Liver (tissue), 9 donors: ENCODE measurements around the gene FRMD4A. TPM values are rescaled to one million over a fixed set of nuclear protein-coding genes. Genes with fewer than 3 reads are reported as not detected.

ENCODE experiments used
- DNase-seq: peaks from one replicate; pipeline ENCODE4 v3.0.0-alpha.2; 2017; ENCODE audit warnings: low spot score
- H3K27ac ChIP-seq, 2 donors: one replicate each; pipeline ENCODE4 v1.7.0; 2013; ENCODE audit warnings: inconsistent platforms in 2 of 2, low read length in 2 of 2, control low read depth in 1 of 2, low read depth in 1 of 2, mild to moderate bottlenecking in 1 of 2
- H3K27me3 ChIP-seq, 4 donors: one replicate each; pipeline versions ENCODE4 v1.6.1 to v1.7.0; 2013; ENCODE audit warnings: low read length in 3 of 4, inconsistent platforms in 1 of 4, mild to moderate bottlenecking in 1 of 4, moderate library complexity in 1 of 4; ENCODE audit not compliant: control insufficient read depth in 4 of 4, insufficient read depth in 4 of 4
- H3K36me3 ChIP-seq, 4 donors: one replicate each; pipeline versions ENCODE4 v1.6.1 to v1.7.0; 2013; ENCODE audit warnings: low read length in 3 of 4, mild to moderate bottlenecking in 3 of 4, low read depth in 1 of 4, moderate library complexity in 1 of 4; ENCODE audit not compliant: control insufficient read depth in 4 of 4, insufficient read depth in 3 of 4
- H3K4me1 ChIP-seq, 4 donors: one replicate each; pipeline versions ENCODE4 v1.6.1 to v1.7.0; 2013; ENCODE audit warnings: low read length in 3 of 4, mild to moderate bottlenecking in 3 of 4, moderate library complexity in 1 of 4; ENCODE audit not compliant: control insufficient read depth in 4 of 4, insufficient read depth in 4 of 4
- H3K4me3 ChIP-seq, 3 donors: one replicate each; pipeline versions ENCODE4 v1.6.1 to v1.7.0; 2013; ENCODE audit warnings: low read length in 3 of 3, control low read depth in 1 of 3, low read depth in 1 of 3, mild to moderate bottlenecking in 1 of 3
- H3K9ac ChIP-seq, 2 donors: one replicate each; pipeline ENCODE4 v1.7.0; 2013; ENCODE audit warnings: low read length in 2 of 2, mild to moderate bottlenecking in 2 of 2, moderate library complexity in 2 of 2, control low read depth in 1 of 2, low read depth in 1 of 2
- H3K9me3 ChIP-seq, 4 donors: one replicate each; pipeline versions ENCODE4 v1.6.1 to v1.7.0; 2013; ENCODE audit warnings: low read length in 3 of 4; ENCODE audit not compliant: control insufficient read depth in 4 of 4
- FOXA1 ChIP-seq: IDR thresholded peaks from 2 replicates; pipeline ENCODE4 v1.6.1; 2016; ENCODE audit warnings: antibody characterized with exemption
- FOXA2 ChIP-seq: IDR thresholded peaks from 2 replicates; pipeline ENCODE4 v1.6.1; 2016; ENCODE audit warnings: antibody characterized with exemption
- HNF4G ChIP-seq: IDR thresholded peaks from 2 replicates; pipeline ENCODE4 v1.6.1; 2016; ENCODE audit warnings: antibody characterized with exemption
- JUND ChIP-seq, 2 donors: IDR thresholded peaks; 2 replicates each; pipeline ENCODE4 v1.6.1; 2016; ENCODE audit warnings: antibody characterized with exemption in 2 of 2
- NR2F2 ChIP-seq: IDR thresholded peaks from 2 replicates; pipeline ENCODE4 v1.6.1; 2016; ENCODE audit warnings: antibody characterized with exemption
- RAD21 ChIP-seq, 2 donors: IDR thresholded peaks; 2 replicates each; pipeline ENCODE4 v1.6.1; 2016; ENCODE audit warnings: antibody characterized with exemption in 2 of 2, mild to moderate bottlenecking in 2 of 2
- RXRA ChIP-seq, 2 donors: IDR thresholded peaks; 2 replicates each; pipeline ENCODE4 v1.6.1; 2017 to 2018; ENCODE audit warnings: antibody characterized with exemption in 2 of 2, mild to moderate bottlenecking in 1 of 2
- SP1 ChIP-seq: IDR thresholded peaks from 2 replicates; pipeline ENCODE4 v1.6.1; 2018; ENCODE audit warnings: antibody characterized with exemption, mild to moderate bottlenecking
- YY1 ChIP-seq: IDR thresholded peaks from 2 replicates; pipeline ENCODE4 v1.6.1; 2016; ENCODE audit warnings: antibody characterized with exemption, mild to moderate bottlenecking
- WGBS: extraction: QIAGEN DNeasy Blood & Tissue Kit; methylation state at CpG from one replicate; pipeline ENCODE4 v1.1.7; 2013; 5-methylcytosine and 5-hydroxymethylcytosine counted together
- polyA plus RNA-seq, 2 donors: library from polyadenylated mRNA; stranded (reverse) in 1 of 2; unstranded in 1 of 2; fragments of 200-250 nt in 1 of 2; fragments of >200 nt in 1 of 2; fragmentation: Nextera tagmentation in 1 of 2; extraction: Ambion mirVana in 1 of 2; gene quantifications; one replicate each; pipeline versions ENCODE4 v1.2.1 to v1.2.3, GENCODE V29; 2013 to 2015
- total RNA-seq, 2 donors: library from RNA; depleted of rRNA; stranded (reverse); fragments of >200 nt; gene quantifications; one replicate each; pipeline ENCODE4 v1.2.3, GENCODE V29; 2014
- TF ChIP-seq, protein P1 (sequence below): IDR thresholded peaks from 2 replicates; pipeline ENCODE4 v1.6.1; 2016; ENCODE audit warnings: antibody characterized with exemption, mild to moderate bottlenecking
- TF ChIP-seq, protein P2 (sequence below): IDR thresholded peaks from 2 replicates; pipeline ENCODE4 v1.6.1; 2016; ENCODE audit warnings: antibody characterized with exemption
- TF ChIP-seq, protein P3 (sequence below): IDR thresholded peaks from 2 replicates; pipeline ENCODE4 v1.6.1; 2016; ENCODE audit warnings: antibody characterized with exemption
- TF ChIP-seq, protein P4 (sequence below): fragments of 150-350 bp; IDR thresholded peaks from 2 replicates; pipeline ENCODE4 v1.5.1; 2017; ENCODE audit warnings: improper control_type of control experiment, low read depth, low read length; ENCODE audit not compliant: missing input control
- donor health status: healthy.
- donor health status: healthy.
- donor health status: healthy.
- donor health status: healthy.
- donor health status: healthy.

The FRMD4A gene
- total and polyA plus RNA-seq, 4 donors, result 8.2 to 34.3 (median 13.1) TPM

DNA sequence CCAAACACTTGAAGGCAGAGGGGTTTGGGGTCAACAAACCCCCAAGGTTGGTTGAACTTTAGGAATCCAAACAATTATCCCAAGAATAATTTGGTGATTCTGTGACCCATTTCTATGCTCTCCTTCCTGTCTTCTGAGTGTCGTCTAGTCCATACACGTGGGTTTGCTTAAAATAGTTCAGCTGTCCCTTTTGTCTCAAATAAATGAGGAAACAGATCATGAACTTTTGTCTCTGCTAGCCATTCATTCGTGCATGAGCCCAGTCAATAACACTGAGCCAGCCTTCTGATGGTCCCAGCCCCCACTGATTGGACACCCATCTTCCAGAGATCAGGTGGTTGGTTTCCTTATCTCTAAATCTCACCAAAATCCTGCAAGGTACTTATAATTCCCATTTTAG, 488.6 kb downstream of the FRMD4A start:
- no peak overlapping the region for H3K4me3 ChIP-seq
- WGBS, result 62% methylated on average over 3 of the region's 3 CpGs
- no peak for DNase-seq
- H3K4me1 ChIP-seq, result peaks cover 0 to 4% (median under 1%) of the 10 kb centered on the region in 4 donors
- H3K27me3 ChIP-seq, result no peaks in the 10 kb centered on the region
- TF ChIP-seq, protein P1, sequence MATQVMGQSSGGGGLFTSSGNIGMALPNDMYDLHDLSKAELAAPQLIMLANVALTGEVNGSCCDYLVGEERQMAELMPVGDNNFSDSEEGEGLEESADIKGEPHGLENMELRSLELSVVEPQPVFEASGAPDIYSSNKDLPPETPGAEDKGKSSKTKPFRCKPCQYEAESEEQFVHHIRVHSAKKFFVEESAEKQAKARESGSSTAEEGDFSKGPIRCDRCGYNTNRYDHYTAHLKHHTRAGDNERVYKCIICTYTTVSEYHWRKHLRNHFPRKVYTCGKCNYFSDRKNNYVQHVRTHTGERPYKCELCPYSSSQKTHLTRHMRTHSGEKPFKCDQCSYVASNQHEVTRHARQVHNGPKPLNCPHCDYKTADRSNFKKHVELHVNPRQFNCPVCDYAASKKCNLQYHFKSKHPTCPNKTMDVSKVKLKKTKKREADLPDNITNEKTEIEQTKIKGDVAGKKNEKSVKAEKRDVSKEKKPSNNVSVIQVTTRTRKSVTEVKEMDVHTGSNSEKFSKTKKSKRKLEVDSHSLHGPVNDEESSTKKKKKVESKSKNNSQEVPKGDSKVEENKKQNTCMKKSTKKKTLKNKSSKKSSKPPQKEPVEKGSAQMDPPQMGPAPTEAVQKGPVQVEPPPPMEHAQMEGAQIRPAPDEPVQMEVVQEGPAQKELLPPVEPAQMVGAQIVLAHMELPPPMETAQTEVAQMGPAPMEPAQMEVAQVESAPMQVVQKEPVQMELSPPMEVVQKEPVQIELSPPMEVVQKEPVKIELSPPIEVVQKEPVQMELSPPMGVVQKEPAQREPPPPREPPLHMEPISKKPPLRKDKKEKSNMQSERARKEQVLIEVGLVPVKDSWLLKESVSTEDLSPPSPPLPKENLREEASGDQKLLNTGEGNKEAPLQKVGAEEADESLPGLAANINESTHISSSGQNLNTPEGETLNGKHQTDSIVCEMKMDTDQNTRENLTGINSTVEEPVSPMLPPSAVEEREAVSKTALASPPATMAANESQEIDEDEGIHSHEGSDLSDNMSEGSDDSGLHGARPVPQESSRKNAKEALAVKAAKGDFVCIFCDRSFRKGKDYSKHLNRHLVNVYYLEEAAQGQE, result no peak
- TF ChIP-seq RXRA (IDR thresholded peaks at IDR 0.05) (peak; percentile 31 to 40), NR2F2 (peak; percentile 75)
- H3K27ac ChIP-seq, result no peak overlapping the region
- H3K9me3 ChIP-seq, result peaks cover 0 to 4% (median under 1%) of the 10 kb centered on the region in 4 donors
- H3K9ac ChIP-seq, result no peak overlapping the region
- no peaks in the 10 kb centered on the region for H3K36me3 ChIP-seq

DNA sequence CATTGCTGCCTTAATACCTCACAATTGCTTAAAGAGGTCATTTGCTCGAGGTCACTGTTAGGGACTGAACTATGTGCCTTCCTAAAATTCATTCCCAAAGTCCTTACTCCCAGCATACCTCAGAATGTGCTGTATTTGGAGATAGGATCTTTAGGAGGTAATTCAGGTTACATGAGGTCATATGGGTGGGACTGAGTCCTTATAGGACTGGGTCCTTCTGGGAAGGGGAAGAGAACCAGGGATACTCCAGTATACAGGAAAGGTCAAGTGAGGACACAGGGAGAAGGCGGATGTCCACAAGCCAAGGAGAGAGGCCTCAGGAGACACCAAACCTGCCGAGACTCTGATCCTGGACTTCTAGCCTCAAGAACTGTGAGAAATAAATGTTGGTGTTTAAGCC, 490.7 kb downstream of the FRMD4A start:
- DNase-seq, result no peak
- H3K9ac ChIP-seq, result no peak overlapping the region
- no peak overlapping the region for H3K4me3 ChIP-seq
- no peak overlapping the region for H3K27ac ChIP-seq
- H3K9me3 ChIP-seq, result peaks cover 0 to 4% (median under 1%) of the 10 kb centered on the region in 4 donors
- no peaks in the 10 kb centered on the region for H3K36me3 ChIP-seq
- TF ChIP-seq SP1 (no peak), FOXA1 (no peak), RAD21 (IDR thresholded peaks at IDR 0.05) (no peak), YY1 (no peak), HNF4G (no peak), FOXA2 (no peak), JUND (IDR thresholded peaks at IDR 0.05) (no peak)
- TF ChIP-seq, protein P2, sequence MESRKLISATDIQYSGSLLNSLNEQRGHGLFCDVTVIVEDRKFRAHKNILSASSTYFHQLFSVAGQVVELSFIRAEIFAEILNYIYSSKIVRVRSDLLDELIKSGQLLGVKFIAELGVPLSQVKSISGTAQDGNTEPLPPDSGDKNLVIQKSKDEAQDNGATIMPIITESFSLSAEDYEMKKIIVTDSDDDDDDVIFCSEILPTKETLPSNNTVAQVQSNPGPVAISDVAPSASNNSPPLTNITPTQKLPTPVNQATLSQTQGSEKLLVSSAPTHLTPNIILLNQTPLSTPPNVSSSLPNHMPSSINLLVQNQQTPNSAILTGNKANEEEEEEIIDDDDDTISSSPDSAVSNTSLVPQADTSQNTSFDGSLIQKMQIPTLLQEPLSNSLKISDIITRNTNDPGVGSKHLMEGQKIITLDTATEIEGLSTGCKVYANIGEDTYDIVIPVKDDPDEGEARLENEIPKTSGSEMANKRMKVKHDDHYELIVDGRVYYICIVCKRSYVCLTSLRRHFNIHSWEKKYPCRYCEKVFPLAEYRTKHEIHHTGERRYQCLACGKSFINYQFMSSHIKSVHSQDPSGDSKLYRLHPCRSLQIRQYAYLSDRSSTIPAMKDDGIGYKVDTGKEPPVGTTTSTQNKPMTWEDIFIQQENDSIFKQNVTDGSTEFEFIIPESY, result no peak
- TF ChIP-seq, protein P3, sequence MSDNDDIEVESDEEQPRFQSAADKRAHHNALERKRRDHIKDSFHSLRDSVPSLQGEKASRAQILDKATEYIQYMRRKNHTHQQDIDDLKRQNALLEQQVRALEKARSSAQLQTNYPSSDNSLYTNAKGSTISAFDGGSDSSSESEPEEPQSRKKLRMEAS, result no peak
- TF ChIP-seq, protein P1, result no peak
- TF ChIP-seq, protein P4, sequence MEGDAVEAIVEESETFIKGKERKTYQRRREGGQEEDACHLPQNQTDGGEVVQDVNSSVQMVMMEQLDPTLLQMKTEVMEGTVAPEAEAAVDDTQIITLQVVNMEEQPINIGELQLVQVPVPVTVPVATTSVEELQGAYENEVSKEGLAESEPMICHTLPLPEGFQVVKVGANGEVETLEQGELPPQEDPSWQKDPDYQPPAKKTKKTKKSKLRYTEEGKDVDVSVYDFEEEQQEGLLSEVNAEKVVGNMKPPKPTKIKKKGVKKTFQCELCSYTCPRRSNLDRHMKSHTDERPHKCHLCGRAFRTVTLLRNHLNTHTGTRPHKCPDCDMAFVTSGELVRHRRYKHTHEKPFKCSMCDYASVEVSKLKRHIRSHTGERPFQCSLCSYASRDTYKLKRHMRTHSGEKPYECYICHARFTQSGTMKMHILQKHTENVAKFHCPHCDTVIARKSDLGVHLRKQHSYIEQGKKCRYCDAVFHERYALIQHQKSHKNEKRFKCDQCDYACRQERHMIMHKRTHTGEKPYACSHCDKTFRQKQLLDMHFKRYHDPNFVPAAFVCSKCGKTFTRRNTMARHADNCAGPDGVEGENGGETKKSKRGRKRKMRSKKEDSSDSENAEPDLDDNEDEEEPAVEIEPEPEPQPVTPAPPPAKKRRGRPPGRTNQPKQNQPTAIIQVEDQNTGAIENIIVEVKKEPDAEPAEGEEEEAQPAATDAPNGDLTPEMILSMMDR, result no peak
- H3K4me1 ChIP-seq, result peaks cover 0 to 4% (median 0%) of the 10 kb centered on the region in 4 donors
- no peaks in the 10 kb centered on the region for H3K27me3 ChIP-seq
- 85% methylated on average over 3 of the region's 3 CpGs for WGBS
